Activated CD8-positive, alpha-beta memory T cell treated with anti-CD3 and anti-CD28 coated beads for 48 hours (primary cell): Measurements from ENCODE around the gene ZNHIT3.

ENCODE experiments used
- DNase-seq, 3 experiments: peaks; one replicate each; pipeline ENCODE4 v3.0.0-alpha.2; 2020; ENCODE audit warnings: low read depth in 2 of 3, low spot score in 2 of 3

The ZNHIT3 gene

GRCh38 chr17:36511216-36511615 is 24.7 kb downstream of the ZNHIT3 start:
- DNase-seq = no peak

- DNase-seq = no peak
Measured at GRCh38 chr17:36512641-36513040, 26.2 kb downstream of the ZNHIT3 start.

GRCh38 chr17:36514856-36515255 is 28.4 kb downstream of the ZNHIT3 start:
- DNase-seq = no peak

GRCh38 chr17:36515837-36516236 is 29.4 kb downstream of the ZNHIT3 start:
- no peak for DNase-seq

GRCh38 chr17:36523113-36523512 is 36.6 kb downstream of the ZNHIT3 start:
- DNase-seq = no peak

- DNase-seq = no peak
Measured at GRCh38 chr17:36524428-36524876, 38.0 kb downstream of the ZNHIT3 start.

GRCh38 chr17:36525113-36525512 is 38.6 kb downstream of the ZNHIT3 start:
- no peak for DNase-seq

GRCh38 chr17:36525888-36526287 is 39.4 kb downstream of the ZNHIT3 start:
- DNase-seq = no peak

- no peak for DNase-seq
Measured at GRCh38 chr17:36527621-36528250, 41.3 kb downstream of the ZNHIT3 start.

GRCh38 chr17:36529121-36529520 is 42.6 kb downstream of the ZNHIT3 start:
- DNase-seq = no peak

GRCh38 chr17:36532435-36532975 is 46.0 kb downstream of the ZNHIT3 start:
- DNase-seq = no peak

GRCh38 chr17:36533935-36534839 is 47.7 kb downstream of the ZNHIT3 start:
- DNase-seq = peak; percentile 21 to 34 (median 34)

GRCh38 chr17:36534840-36535668 is 48.6 kb downstream of the ZNHIT3 start, which contains the start of the genes MYO19 and PIGW:
MYO19 (minus strand) TSS chr17:36534868; CDS start chr17:36532538, 2,330 bp downstream.
PIGW (plus strand) TSS chr17:36534987; CDS start chr17:36537102, 2,115 bp downstream.
- DNase-seq = peak; percentile 63 to 88 (median 80)

- DNase-seq = no peak
Measured at GRCh38 chr17:36535669-36536081, 49.2 kb downstream of the ZNHIT3 start.

- no peak for DNase-seq
Measured at GRCh38 chr17:36540696-36541095, 54.2 kb downstream of the ZNHIT3 start.

GRCh38 chr17:36542755-36543154 is 56.3 kb downstream of the ZNHIT3 start:
- no peak for DNase-seq

GRCh38 chr17:36544044-36544306 is 57.5 kb downstream of the ZNHIT3 start:
- DNase-seq = no peak

GRCh38 chr17:36544307-36545076 is 58.0 kb downstream of the ZNHIT3 start, which contains the start of gene GGNBP2:
GGNBP2 (plus strand) TSS chr17:36544919; CDS start chr17:36545725, 806 bp downstream.
- peak; percentile 73 to 78 (median 75) for DNase-seq

GRCh38 chr17:36545077-36545464 is 58.6 kb downstream of the ZNHIT3 start:
- no peak for DNase-seq
